ENCODE results near the gene USP4.

USP4 gene

DNA sequence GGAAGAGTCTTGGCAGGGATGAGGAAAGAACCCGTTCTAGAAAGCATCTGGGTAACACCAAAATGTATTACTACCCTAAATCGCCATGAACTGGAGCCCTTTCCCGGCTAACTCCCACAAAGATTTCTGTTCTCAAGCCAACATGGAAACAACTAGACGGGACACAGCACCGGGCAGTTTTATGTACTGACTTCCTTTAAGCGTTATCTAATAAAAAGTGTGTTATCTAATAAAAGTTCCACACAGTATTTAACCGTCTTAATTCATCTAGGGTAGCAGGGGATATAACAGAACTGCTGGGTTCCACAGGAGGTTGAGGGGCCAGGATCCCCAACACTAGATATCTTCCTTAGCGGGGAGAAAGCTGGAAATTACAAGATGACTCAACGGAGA is 62.5 kb downstream of the USP4 start:
- peak overlapping the region; percentile 68 for H3K4me3 ChIP-seq (ENCODE audit: low read length)

DNA sequence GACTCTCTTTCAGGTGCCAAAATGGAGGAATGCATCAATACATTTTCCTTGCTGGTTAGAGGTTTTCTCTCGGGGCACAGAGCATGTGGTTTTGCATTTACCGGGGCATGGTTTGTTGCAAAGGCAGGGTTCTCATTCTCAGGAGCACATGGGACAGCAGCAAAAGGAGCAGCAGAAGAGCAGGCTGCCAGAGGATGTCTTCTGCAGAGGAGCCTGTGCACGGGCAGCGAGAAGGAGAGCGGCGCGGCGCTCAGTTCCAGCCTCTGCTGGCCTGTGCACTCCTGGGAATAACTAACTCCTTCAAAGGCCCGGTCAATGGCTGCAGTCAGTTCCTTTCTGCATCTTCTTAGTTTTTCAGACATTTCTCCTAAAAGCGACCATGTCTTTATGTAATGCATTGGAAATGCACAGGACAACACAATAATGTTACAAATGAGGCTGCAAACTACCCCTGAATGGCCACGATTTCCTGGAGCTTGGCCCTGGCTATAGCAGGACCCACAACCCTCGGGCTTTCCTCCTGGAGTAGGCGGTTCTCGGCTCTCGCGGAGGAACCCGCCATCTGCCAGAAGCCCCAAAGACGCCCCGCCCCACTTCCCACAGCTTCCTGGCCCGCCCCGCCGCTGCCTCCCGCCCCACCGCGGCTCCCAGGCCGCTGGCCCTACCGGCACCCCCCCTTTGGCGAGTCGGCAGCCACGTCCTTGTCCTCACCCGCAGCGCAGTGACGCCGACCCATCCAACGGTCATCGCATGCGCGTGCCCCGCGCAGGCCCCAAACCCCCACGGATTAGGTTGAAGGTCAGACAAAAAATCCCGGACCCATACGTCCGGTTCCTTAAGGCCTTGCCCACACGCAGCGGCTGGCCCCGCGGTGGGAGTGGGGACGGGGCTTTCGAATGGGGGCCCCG is 63.1 kb downstream of the USP4 start, which contains the start of gene C3orf62:
C3orf62 (minus strand) TSS at position 758 of the 908 bp plus-strand sequence; CDS start at position 398, 360 bp downstream.
- Histone ChIP-seq H3K9me2 (replicated peaks; ENCODE audit: insufficient read depth, low read length) (no peaks in the 10 kb centered on the region), H3K79me2 (ENCODE audit: low read length) (no peaks in the 10 kb centered on the region), H3K4me3 (ENCODE audit: low read length) (peak within 1 kb of the TSS; percentile 68), H3K9ac (ENCODE audit: low read length) (peak within 1 kb of the TSS; percentile 70; the same call in 1 of the 2 replicates), H3K9me3 (replicated peaks; ENCODE audit: insufficient read depth, low read length) (no peaks in the 10 kb centered on the region), H3K4me2 (ENCODE audit: low read depth, low read length) (peak within 1 kb of the TSS; percentile 96), H3K27ac (ENCODE audit: low read length) (peak within 1 kb of the TSS; percentile 24; the same call in 1 of the 2 replicates), H3F3A (ENCODE audit: insufficient read depth, low read length) (peaks cover 10% of the 10 kb centered on the region; the same call in 1 of the 2 replicates), H4K20me1 (ENCODE audit: insufficient read depth, low read length) (no peaks in the 10 kb centered on the region), H3K27me3 (replicated peaks; ENCODE audit: insufficient read depth, low read length) (no peaks in the 10 kb centered on the region), H2AFZ (ENCODE audit: low read length) (peak within 1 kb of the TSS; percentile 94), H3K4me1 (ENCODE audit: low read length) (peaks cover 11% of the 10 kb centered on the region), H3K36me3 (replicated peaks; ENCODE audit: insufficient read depth, low read length) (no peaks in the 10 kb centered on the region)
- DNase-seq, result peak; percentile 74
- TF ChIP-seq EZH2 (optimal IDR thresholded peaks at IDR 0.05; ENCODE audit: low read depth, low read length) (no peak), EZH2phosphoT487 (IDR thresholded peaks at IDR 0.05; ENCODE audit: low read length) (no peak)
- TF ChIP-seq, protein P1, sequence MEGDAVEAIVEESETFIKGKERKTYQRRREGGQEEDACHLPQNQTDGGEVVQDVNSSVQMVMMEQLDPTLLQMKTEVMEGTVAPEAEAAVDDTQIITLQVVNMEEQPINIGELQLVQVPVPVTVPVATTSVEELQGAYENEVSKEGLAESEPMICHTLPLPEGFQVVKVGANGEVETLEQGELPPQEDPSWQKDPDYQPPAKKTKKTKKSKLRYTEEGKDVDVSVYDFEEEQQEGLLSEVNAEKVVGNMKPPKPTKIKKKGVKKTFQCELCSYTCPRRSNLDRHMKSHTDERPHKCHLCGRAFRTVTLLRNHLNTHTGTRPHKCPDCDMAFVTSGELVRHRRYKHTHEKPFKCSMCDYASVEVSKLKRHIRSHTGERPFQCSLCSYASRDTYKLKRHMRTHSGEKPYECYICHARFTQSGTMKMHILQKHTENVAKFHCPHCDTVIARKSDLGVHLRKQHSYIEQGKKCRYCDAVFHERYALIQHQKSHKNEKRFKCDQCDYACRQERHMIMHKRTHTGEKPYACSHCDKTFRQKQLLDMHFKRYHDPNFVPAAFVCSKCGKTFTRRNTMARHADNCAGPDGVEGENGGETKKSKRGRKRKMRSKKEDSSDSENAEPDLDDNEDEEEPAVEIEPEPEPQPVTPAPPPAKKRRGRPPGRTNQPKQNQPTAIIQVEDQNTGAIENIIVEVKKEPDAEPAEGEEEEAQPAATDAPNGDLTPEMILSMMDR (IDR thresholded peaks at IDR 0.05; ENCODE audit: low read length), result no peak

More for the DNA sequence above, 62.5 kb downstream of the USP4 start:
- H3K4me2 ChIP-seq (ENCODE audit: low read depth, low read length), result peak overlapping the region; percentile 96
- DNase-seq, result no peak
- no peaks in the 10 kb centered on the region for H4K20me1 ChIP-seq (ENCODE audit: insufficient read depth, low read length)
- H3K4me1 ChIP-seq (ENCODE audit: low read length), result peaks cover 11% of the 10 kb centered on the region
- no peaks in the 10 kb centered on the region for H3K79me2 ChIP-seq (ENCODE audit: low read length)
- peak overlapping the region; percentile 94 for H2AFZ ChIP-seq (ENCODE audit: low read length)
- H3K9ac ChIP-seq (ENCODE audit: low read length), result peak overlapping the region; percentile 70; the same call in 1 of the 2 replicates
- TF ChIP-seq, protein P1 (IDR thresholded peaks at IDR 0.05; ENCODE audit: low read length), result no peak
- no peak for TF ChIP-seq EZH2phosphoT487 (IDR thresholded peaks at IDR 0.05; ENCODE audit: low read length)
- H3K27me3 ChIP-seq (replicated peaks; ENCODE audit: insufficient read depth, low read length), result no peaks in the 10 kb centered on the region
- H3K9me3 ChIP-seq (replicated peaks; ENCODE audit: insufficient read depth, low read length), result no peaks in the 10 kb centered on the region
- H3K9me2 ChIP-seq (replicated peaks; ENCODE audit: insufficient read depth, low read length), result no peaks in the 10 kb centered on the region
- no peaks in the 10 kb centered on the region for H3K36me3 ChIP-seq (replicated peaks; ENCODE audit: insufficient read depth, low read length)
- peaks cover 10% of the 10 kb centered on the region; the same call in 1 of the 2 replicates for H3F3A ChIP-seq (ENCODE audit: insufficient read depth, low read length)
- peak overlapping the region; percentile 9; the same call in 1 of the 2 replicates for H3K27ac ChIP-seq (ENCODE audit: low read length)

DNA sequence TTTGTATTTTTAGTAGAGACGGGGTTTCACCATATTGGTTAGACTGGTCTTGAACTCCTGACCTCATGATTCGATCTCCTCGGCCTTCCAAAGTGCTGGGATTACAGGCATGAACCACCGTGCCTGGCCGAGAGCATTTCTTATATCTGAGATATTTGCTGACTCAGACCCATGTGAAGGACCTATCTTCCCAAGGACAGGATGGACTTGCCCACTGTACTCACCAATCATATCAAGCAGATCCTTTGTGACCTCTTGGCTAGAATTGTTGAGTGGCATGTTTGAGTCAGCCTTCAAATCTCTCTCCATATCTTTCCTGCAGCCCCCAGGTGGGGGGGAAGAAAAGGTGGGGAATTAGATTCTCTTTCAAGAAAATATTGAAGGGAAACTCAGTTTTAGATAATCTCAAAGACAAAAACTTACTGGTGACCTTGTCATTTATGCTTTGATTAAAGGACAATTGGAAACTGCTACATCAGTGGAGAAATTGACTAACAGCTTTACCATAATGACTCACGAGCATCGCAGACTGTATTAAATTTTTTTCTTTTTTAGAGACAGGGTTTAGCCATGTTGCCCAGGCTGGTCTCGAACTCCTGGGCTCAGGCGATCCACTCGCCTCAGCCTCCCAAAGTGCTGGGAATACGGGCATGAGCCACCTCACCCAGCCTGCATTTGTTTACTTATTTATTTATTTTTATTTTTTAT is 65.9 kb downstream of the USP4 start:
- no peak for DNase-seq
- TF ChIP-seq EZH2phosphoT487 (IDR thresholded peaks at IDR 0.05; ENCODE audit: low read length) (no peak), EZH2 (optimal IDR thresholded peaks at IDR 0.05; ENCODE audit: low read depth, low read length) (no peak)
- TF ChIP-seq, protein P1 (IDR thresholded peaks at IDR 0.05; ENCODE audit: low read length), result no peak

More for the DNA sequence above, 65.9 kb downstream of the USP4 start:
- Histone ChIP-seq H3K4me3 (ENCODE audit: low read length) (no peak overlapping the region), H3K9me3 (replicated peaks; ENCODE audit: insufficient read depth, low read length) (no peaks in the 10 kb centered on the region), H3K36me3 (replicated peaks; ENCODE audit: insufficient read depth, low read length) (no peaks in the 10 kb centered on the region), H4K20me1 (ENCODE audit: insufficient read depth, low read length) (no peaks in the 10 kb centered on the region), H3K79me2 (ENCODE audit: low read length) (no peaks in the 10 kb centered on the region), H3K9me2 (replicated peaks; ENCODE audit: insufficient read depth, low read length) (no peaks in the 10 kb centered on the region), H2AFZ (ENCODE audit: low read length) (no peak overlapping the region), H3K27me3 (replicated peaks; ENCODE audit: insufficient read depth, low read length) (no peaks in the 10 kb centered on the region), H3K9ac (ENCODE audit: low read length) (no peak overlapping the region), H3F3A (ENCODE audit: insufficient read depth, low read length) (peaks cover 10% of the 10 kb centered on the region; the same call in 1 of the 2 replicates), H3K4me1 (ENCODE audit: low read length) (peaks cover 11% of the 10 kb centered on the region), H3K27ac (ENCODE audit: low read length) (no peak overlapping the region), H3K4me2 (ENCODE audit: low read depth, low read length) (no peak overlapping the region)
